PC-9 (cell line): ENCODE data around the gene M1AP. TPM values are rescaled to one million over a fixed set of nuclear protein-coding genes. Genes with fewer than 3 reads are reported as not detected.

Experiments used
- BruUV-seq: library from RNA; stranded (reverse); fragments of 400-500 nt; replicated peaks from 2 replicates; lab custom pipeline; 2021; lab: Mats Ljungman, UMichigan
- CTCF ChIA-PET: fragments of 300-600 bp; sonication (Branson Sonifier 250); formaldehyde crosslinking; loops from one replicate; lab custom pipeline; 2022; ENCODE audit warnings: antibody characterized with exemption; lab: Charles Lee
- POLR2A ChIA-PET: fragments of 300-600 bp; sonication (Branson Sonifier 250); formaldehyde crosslinking; loops from one replicate; lab custom pipeline; 2022; ENCODE audit warnings: antibody characterized with exemption; ENCODE audit not compliant: unreplicated experiment; lab: Charles Lee
- DNase-seq, 2 experiments: peaks; one replicate each; pipeline versions ENCODE4 v3.0.0 to v3.0.0-alpha.2; 2015 to 2022; ENCODE audit warnings: mixed read lengths in 1 of 2
- H2AFZ ChIP-seq: fragments of 200-600 bp; sonication (generic); 2 replicates; pipeline ENCODE4 v1.8.1; 2017; ENCODE audit warnings: antibody characterized with exemption
- H3F3A ChIP-seq: fragments of 200-600 bp; sonication (generic); 2 replicates; pipeline ENCODE4 v1.8.1; 2017; ENCODE audit warnings: antibody characterized with exemption, mild to moderate bottlenecking, low read depth; ENCODE audit not compliant: insufficient read depth
- H3K27ac ChIP-seq: fragments of 200-600 bp; sonication (generic); 2 replicates; pipeline ENCODE4 v1.6.1; 2016; ENCODE audit warnings: mixed run types
- H3K27me3 ChIP-seq: fragments of 200-600 bp; sonication (generic); 2 replicates; pipeline ENCODE4 v1.6.1; 2016; ENCODE audit warnings: low read depth, mixed run types; ENCODE audit not compliant: insufficient read depth
- H3K36me3 ChIP-seq: fragments of 200-600 bp; sonication (generic); 2 replicates; pipeline ENCODE4 v1.6.1; 2016; ENCODE audit warnings: low read depth, mixed run types
- H3K4me1 ChIP-seq: fragments of 200-600 bp; sonication (generic); replicated peaks from 2 replicates; pipeline ENCODE4 v1.6.1; 2016; ENCODE audit warnings: mixed run types; ENCODE audit not compliant: insufficient read depth
- H3K4me2 ChIP-seq: fragments of 200-600 bp; sonication (generic); 2 replicates; pipeline ENCODE4 v1.6.1; 2017; ENCODE audit warnings: mixed run types
- H3K4me3 ChIP-seq: fragments of 200-600 bp; sonication (generic); 2 replicates; pipeline ENCODE4 v1.6.1; 2016; ENCODE audit warnings: mixed run types
- H3K79me2 ChIP-seq: fragments of 200-600 bp; sonication (generic); 2 replicates; pipeline ENCODE4 v1.6.1; 2017; ENCODE audit warnings: low read depth, mixed run types
- H3K9me2 ChIP-seq: fragments of 200-600 bp; sonication (generic); 2 replicates; pipeline ENCODE4 v1.8.1; 2017; ENCODE audit warnings: mild to moderate bottlenecking; ENCODE audit not compliant: insufficient read depth
- H3K9me3 ChIP-seq: fragments of 200-600 bp; sonication (generic); 2 replicates; pipeline ENCODE4 v1.8.1; 2016; ENCODE audit warnings: low read depth; ENCODE audit not compliant: insufficient read depth
- H4K20me1 ChIP-seq: fragments of 200-600 bp; sonication (generic); 2 replicates; pipeline ENCODE4 v1.8.1; 2017; ENCODE audit not compliant: insufficient read depth
- EZH2 ChIP-seq: fragments of 200-600 bp; sonication (generic); IDR thresholded peaks from 2 replicates; pipeline ENCODE4 v1.8.0; 2017; ENCODE audit warnings: antibody characterized with exemption, low read depth
- intact Hi-C: fragments of 100-400 bp; cut with micrococcal nuclease; formaldehyde crosslinking; loops from one replicate; pipeline ENCODE4 v1.10.0; 2022; ENCODE audit not compliant: unreplicated experiment
- total RNA-seq: library from RNA; stranded (reverse); gene quantifications from 2 replicates; pipeline ENCODE4 v1.2.3, GENCODE V29; 2021
- TF ChIP-seq, protein P1 (sequence below): fragments of 200-600 bp; sonication (generic); conservative IDR thresholded peaks from 2 replicates; pipeline ENCODE4 v1.6.1; 2017; ENCODE audit warnings: mixed run types, antibody characterized with exemption, mild to moderate bottlenecking, moderate library complexity

M1AP gene
- total RNA-seq, 1 experiment from 2014 or later = 7.7 TPM

DNA sequence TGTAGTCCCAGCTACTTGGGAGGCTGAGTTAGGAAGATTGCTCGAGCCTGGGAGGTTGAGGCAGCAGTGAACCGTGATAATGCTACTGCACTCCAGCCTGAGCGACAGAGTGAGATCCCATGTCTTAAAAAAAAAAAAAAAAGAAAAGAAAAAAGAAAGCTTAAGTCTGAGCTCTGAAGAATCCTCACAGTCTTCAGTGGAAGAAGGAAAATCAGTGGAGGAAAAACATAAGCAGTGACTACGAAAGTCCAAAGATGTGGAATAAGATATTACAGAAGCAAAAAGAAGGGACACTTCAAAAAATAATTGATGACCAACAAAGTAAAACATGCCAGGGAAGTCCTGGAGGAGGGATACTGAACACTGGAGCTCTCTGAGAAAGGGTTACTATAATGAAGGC is 137.9 kb downstream of the M1AP start:
- ChIA-PET POLR2A (interaction anchor here (0.6 kb wide), 1 partner anchor 115 kb away, joined by 4 read pairs; no protein-coding TSS in a partner anchor), CTCF (interaction anchor here (0.6 kb wide), 1 partner anchor 394 kb away, joined by 11 read pairs; no protein-coding TSS in a partner anchor)
- Histone ChIP-seq H3K27ac (no peak overlapping the region), H3K79me2 (peaks cover 22% of the 10 kb centered on the region), H3K4me3 (no peak overlapping the region), H3K4me2 (no peak overlapping the region), H3K9me2 (no peaks in the 10 kb centered on the region), H2AFZ (no peak overlapping the region), H3K4me1 (peaks cover 23% of the 10 kb centered on the region), H3F3A (peaks cover 7% of the 10 kb centered on the region; the same call in 1 of the 2 replicates), H3K27me3 (no peaks in the 10 kb centered on the region), H3K9me3 (no peaks in the 10 kb centered on the region), H4K20me1 (no peaks in the 10 kb centered on the region), H3K36me3 (0 out of 2 replicates have a peak, but pooled peaks cover 5% of the 10 kb centered on the region)
- no TSS peak for BruUV-seq
- no peak for TF ChIP-seq EZH2
- TF ChIP-seq, protein P1, sequence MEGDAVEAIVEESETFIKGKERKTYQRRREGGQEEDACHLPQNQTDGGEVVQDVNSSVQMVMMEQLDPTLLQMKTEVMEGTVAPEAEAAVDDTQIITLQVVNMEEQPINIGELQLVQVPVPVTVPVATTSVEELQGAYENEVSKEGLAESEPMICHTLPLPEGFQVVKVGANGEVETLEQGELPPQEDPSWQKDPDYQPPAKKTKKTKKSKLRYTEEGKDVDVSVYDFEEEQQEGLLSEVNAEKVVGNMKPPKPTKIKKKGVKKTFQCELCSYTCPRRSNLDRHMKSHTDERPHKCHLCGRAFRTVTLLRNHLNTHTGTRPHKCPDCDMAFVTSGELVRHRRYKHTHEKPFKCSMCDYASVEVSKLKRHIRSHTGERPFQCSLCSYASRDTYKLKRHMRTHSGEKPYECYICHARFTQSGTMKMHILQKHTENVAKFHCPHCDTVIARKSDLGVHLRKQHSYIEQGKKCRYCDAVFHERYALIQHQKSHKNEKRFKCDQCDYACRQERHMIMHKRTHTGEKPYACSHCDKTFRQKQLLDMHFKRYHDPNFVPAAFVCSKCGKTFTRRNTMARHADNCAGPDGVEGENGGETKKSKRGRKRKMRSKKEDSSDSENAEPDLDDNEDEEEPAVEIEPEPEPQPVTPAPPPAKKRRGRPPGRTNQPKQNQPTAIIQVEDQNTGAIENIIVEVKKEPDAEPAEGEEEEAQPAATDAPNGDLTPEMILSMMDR = no peak
- DNase-seq = no peak
- intact Hi-C loops = no loop called here

- ChIA-PET CTCF (interaction anchor here (0.5 to 0.7 kb wide), 2 partner anchors 39 to 686 kb away, joined by 3 to 4 read pairs; no protein-coding TSS in a partner anchor), POLR2A (no interaction called here)
- TSS peak; percentile 66 for BruUV-seq
- Histone ChIP-seq H3K36me3 (0 out of 2 replicates have a peak, but pooled peaks cover 10% of the 10 kb centered on the region), H3F3A (peaks cover 19% of the 10 kb centered on the region; the same call in 1 of the 2 replicates), H3K4me1 (peaks cover 26% of the 10 kb centered on the region), H3K4me2 (peak overlapping the region; percentile 99), H3K9me3 (no peaks in the 10 kb centered on the region), H4K20me1 (no peaks in the 10 kb centered on the region), H3K27ac (peak overlapping the region; percentile 73), H3K79me2 (peaks cover 23% of the 10 kb centered on the region), H3K4me3 (peak overlapping the region; percentile 64), H2AFZ (peak overlapping the region; percentile 95), H3K9me2 (no peaks in the 10 kb centered on the region), H3K27me3 (no peaks in the 10 kb centered on the region)
- TF ChIP-seq, protein P1 = no peak
- no peak for TF ChIP-seq EZH2
- no peak for DNase-seq
- intact Hi-C loops = loop anchor here (1.0 to 10.0 kb wide), 4 partner anchors 21 to 337 kb away; partner anchors contain the start of genes AUP1, HTRA2, INO80B and TTC31
Observed at GRCh38 chr2:74507926-74508520, 140.1 kb downstream of the M1AP start.

Other genes with a start within 250 kb of the M1AP start
- gene C2orf81, start 226.7 kb downstream of the M1AP start, total RNA-seq = 9.8 and 12.0 TPM in 2 replicates
- gene WDR54, start 226.6 kb downstream of the M1AP start, total RNA-seq = 46.7 and 53.0 TPM in 2 replicates
- 58.9 and 63.4 TPM in 2 replicates for gene RTKN, start 206.4 kb downstream of the M1AP start, total RNA-seq
- 32.5 and 34.2 TPM in 2 replicates for gene INO80B, start 193.2 kb downstream of the M1AP start, total RNA-seq
- gene WBP1, start 189.9 kb downstream of the M1AP start, total RNA-seq = 68.0 and 74.7 TPM in 2 replicates
- gene MOGS, start 182.9 kb downstream of the M1AP start, total RNA-seq = 70.5 and 88.8 TPM in 2 replicates
- gene MRPL53, start 175.7 kb downstream of the M1AP start, total RNA-seq = 42.9 and 51.1 TPM in 2 replicates
- gene CCDC142, start 165.3 kb downstream of the M1AP start, total RNA-seq = 16.8 and 19.8 TPM in 2 replicates
- 20.1 and 21.8 TPM in 2 replicates for gene TTC31, start 165.2 kb downstream of the M1AP start, total RNA-seq
- 0.76 and 2.0 TPM in 2 replicates for gene LBX2, start 148.7 kb downstream of the M1AP start, total RNA-seq
- gene PCGF1, start 140.6 kb downstream of the M1AP start, total RNA-seq = 24.9 and 31.3 TPM in 2 replicates
- gene TLX2, start 133.9 kb downstream of the M1AP start, total RNA-seq = 3.1 and 3.8 TPM in 2 replicates
- gene DQX1, start 122.1 kb downstream of the M1AP start, total RNA-seq = 1.3 and 1.7 TPM in 2 replicates
- gene AUP1, start 118.6 kb downstream of the M1AP start, total RNA-seq = 79.2 and 84.0 TPM in 2 replicates
- gene HTRA2, start 118.4 kb downstream of the M1AP start, total RNA-seq = 23.2 and 23.5 TPM in 2 replicates
- 3.1 and 5.0 TPM in 2 replicates for gene LOXL3, start 94.4 kb downstream of the M1AP start, total RNA-seq
- 15.0 and 27.8 TPM in 2 replicates for gene DOK1, start 93.6 kb downstream of the M1AP start, total RNA-seq
- 10.6 and 12.3 TPM in 2 replicates for gene SEMA4F, start 5.9 kb upstream of the M1AP start, total RNA-seq
- 7.8 and 13.5 TPM in 2 replicates for gene HK2, start 185.8 kb upstream of the M1AP start, total RNA-seq